HCT116 (cell line): Measurements from ENCODE around the gene TBX20. TPM values are rescaled to one million over a fixed set of nuclear protein-coding genes. Genes with fewer than 3 reads are reported as not detected.

Source experiments
- ATAC-seq: fragments of 200-7000 bp; cut with Tn5 transposase; 2 replicates; pipeline ENCODE4 v1.9.1; 2020; ENCODE audit warnings: mild to moderate bottlenecking, moderate library complexity
- BruUV-seq: library from RNA; stranded (reverse); fragments of 400-500 nt; replicated peaks from 2 replicates; lab custom pipeline; 2021; lab: Mats Ljungman, UMichigan
- CTCF ChIA-PET: fragments of 300-600 bp; sonication (Branson Sonifier 250); formaldehyde crosslinking; loops from one replicate; lab custom pipeline; 2021; ENCODE audit warnings: antibody characterized with exemption; lab: Charles Lee
- POLR2A ChIA-PET: fragments of 300-600, 350-600 bp; sonication (Branson Sonifier 250); formaldehyde crosslinking; loops from one replicate; lab custom pipeline; 2021; ENCODE audit warnings: antibody characterized with exemption; lab: Charles Lee
- RAD21 ChIA-PET, 2 experiments: fragments of 300-600 bp; sonication (Branson Sonifier 250); formaldehyde crosslinking; loops; one replicate each; lab custom pipeline; 2023; ENCODE audit warnings: low total read pairs in 2 of 2; ENCODE audit not compliant: uncharacterized antibody in 2 of 2, unreplicated experiment in 2 of 2, low non-redundant PET in 1 of 2; lab: Charles Lee
- DNase-seq: peaks from one replicate; pipeline ENCODE4 v3.0.0-alpha.2; 2010; ENCODE audit warnings: low read depth, low spot score
- H2AFZ ChIP-seq: fragments of 200-600 bp; shearing (Covaris generic), sonication (generic); 2 replicates; pipeline ENCODE4 v1.6.1; 2017; ENCODE audit warnings: low read depth, mixed run types, mixed read lengths, antibody characterized with exemption, low read length; ENCODE audit not compliant: poor library complexity, severe bottlenecking
- H3K27ac ChIP-seq: 2 replicates; pipeline ENCODE4 v1.5.1; 2012; ENCODE audit warnings: low read depth, low read length
- H3K27me3 ChIP-seq: fragments of 200-600 bp; sonication (generic); 2 replicates; pipeline ENCODE4 v1.6.1; 2016; ENCODE audit warnings: mixed run types, low read length, mixed read lengths; ENCODE audit not compliant: insufficient read depth
- H3K36me3 ChIP-seq, 2 experiments: fragments of 200-500 bp in 1 of 2; fragments of 200-600 bp in 1 of 2; sonication (Bioruptor generic) in 1 of 2; sonication (generic) in 1 of 2; 2 replicates each; pipeline versions ENCODE4 v1.5.1 to v1.6.1; 2014 to 2016; ENCODE audit warnings: low read length in 2 of 2, inconsistent platforms in 1 of 2, mixed read lengths in 1 of 2, mixed run types in 1 of 2; ENCODE audit not compliant: insufficient read depth in 2 of 2, control insufficient read depth in 1 of 2
- H3K4me1 ChIP-seq, 2 experiments: fragments of 200-600 bp in 1 of 2; sonication (generic) in 1 of 2; 2 replicates each; pipeline versions ENCODE4 v1.5.1 to v1.6.1; 2012 to 2017; ENCODE audit warnings: low read length in 2 of 2, inconsistent platforms in 1 of 2, mild to moderate bottlenecking in 1 of 2, mixed read lengths in 1 of 2, mixed run types in 1 of 2, moderate library complexity in 1 of 2; ENCODE audit not compliant: insufficient read depth in 2 of 2, control insufficient read depth in 1 of 2
- H3K4me2 ChIP-seq: fragments of 200-600 bp; sonication (generic); 2 replicates; pipeline ENCODE4 v1.6.1; 2017; ENCODE audit warnings: mixed run types, low read length, mixed read lengths
- H3K4me3 ChIP-seq, 2 experiments: fragments of 200-600 bp in 1 of 2; sonication (generic) in 1 of 2; replicated peaks in 1 of 2; 2 replicates each; pipeline ENCODE4 v1.5.1; 2011 to 2016; ENCODE audit warnings: low read length in 2 of 2, control low read depth in 1 of 2, low read depth in 1 of 2, mild to moderate bottlenecking in 1 of 2, mixed read lengths in 1 of 2, mixed run types in 1 of 2
- H3K79me2 ChIP-seq: fragments of 200-600 bp; sonication (generic); 2 replicates; pipeline ENCODE4 v1.6.1; 2017; ENCODE audit warnings: mild to moderate bottlenecking, mixed run types, low read length, moderate library complexity, mixed read lengths; ENCODE audit not compliant: insufficient read depth
- H3K9ac ChIP-seq: fragments of 200-600 bp; sonication (generic); 2 replicates; pipeline ENCODE4 v1.6.1; 2016; ENCODE audit warnings: low read length, mixed read lengths
- H3K9me2 ChIP-seq: fragments of 200-600 bp; sonication (generic), shearing (Covaris generic); 2 replicates; pipeline ENCODE4 v1.6.1; 2017; ENCODE audit warnings: mixed run types, mild to moderate bottlenecking, moderate library complexity; ENCODE audit not compliant: insufficient read depth
- H3K9me3 ChIP-seq, 2 experiments: fragments of 200-500 bp in 1 of 2; fragments of 200-600 bp in 1 of 2; sonication (Bioruptor generic) in 1 of 2; sonication (generic) in 1 of 2; 2 replicates each; pipeline ENCODE4 v1.6.1; 2014 to 2017; ENCODE audit warnings: low read length in 2 of 2, mixed read lengths in 2 of 2, inconsistent platforms in 1 of 2, low read depth in 1 of 2, mild to moderate bottlenecking in 1 of 2, mixed run types in 1 of 2, moderate library complexity in 1 of 2; ENCODE audit not compliant: control insufficient read depth in 1 of 2, insufficient read depth in 1 of 2
- H4K20me1 ChIP-seq: fragments of 200-600 bp; sonication (generic), shearing (Covaris generic); 2 replicates; pipeline ENCODE4 v1.6.1; 2017; ENCODE audit warnings: mixed run types, mild to moderate bottlenecking, moderate library complexity; ENCODE audit not compliant: insufficient read depth
- ATF3 ChIP-seq: IDR thresholded peaks from 2 replicates; pipeline ENCODE4 v1.6.1; 2012
- CBX3 ChIP-seq: IDR thresholded peaks from 2 replicates; pipeline ENCODE4 v1.6.1; 2012; ENCODE audit warnings: low read depth
- CEBPB ChIP-seq: IDR thresholded peaks from 2 replicates; pipeline ENCODE4 v1.6.1; 2012; ENCODE audit warnings: low read depth
- ELF1 ChIP-seq: IDR thresholded peaks from 2 replicates; pipeline ENCODE4 v1.6.1; 2012; ENCODE audit warnings: low read depth, borderline replicate concordance
- EZH2 ChIP-seq: fragments of 200-600 bp; sonication (generic); IDR thresholded peaks from 2 replicates; pipeline ENCODE4 v1.6.1; 2017; ENCODE audit warnings: antibody characterized with exemption, mixed run types
- EZH2phosphoT487 ChIP-seq: fragments of 200-600 bp; IDR thresholded peaks from 2 replicates; pipeline ENCODE4 v1.6.1; 2018; ENCODE audit warnings: antibody characterized with exemption, borderline replicate concordance
- FOSL1 ChIP-seq: IDR thresholded peaks from 2 replicates; pipeline ENCODE4 v1.6.1; 2012; ENCODE audit warnings: low read depth
- JUND ChIP-seq: IDR thresholded peaks from 2 replicates; pipeline ENCODE4 v1.6.1; 2012
- MAX ChIP-seq: IDR thresholded peaks from 2 replicates; pipeline ENCODE4 v1.6.1; 2012
- POLR2A ChIP-seq: IDR thresholded peaks from 2 replicates; pipeline ENCODE4 v1.7.0; 2011; ENCODE audit warnings: borderline replicate concordance; ENCODE audit not compliant: insufficient read depth, insufficient read length; ENCODE audit errors: extremely low read depth
- RAD21 ChIP-seq: IDR thresholded peaks from 2 replicates; pipeline ENCODE4 v1.6.1; 2012; ENCODE audit warnings: low read depth, mild to moderate bottlenecking
- SIN3A ChIP-seq: IDR thresholded peaks from 2 replicates; pipeline ENCODE4 v1.6.1; 2012; ENCODE audit warnings: low read depth
- SP1 ChIP-seq: IDR thresholded peaks from 2 replicates; pipeline ENCODE4 v1.6.1; 2012; ENCODE audit warnings: low read depth
- SRF ChIP-seq: IDR thresholded peaks from 2 replicates; pipeline ENCODE4 v1.6.1; 2012; ENCODE audit warnings: low read depth
- TCF7L2 ChIP-seq: IDR thresholded peaks from 2 replicates; pipeline ENCODE4 v1.7.0; 2011; ENCODE audit warnings: borderline replicate concordance, inconsistent platforms; ENCODE audit not compliant: insufficient read depth, insufficient read length; ENCODE audit errors: extremely low read depth
- YY1 ChIP-seq: IDR thresholded peaks from 2 replicates; pipeline ENCODE4 v1.6.1; 2011; ENCODE audit warnings: low read length, low read depth, moderate library complexity, mild to moderate bottlenecking; ENCODE audit not compliant: insufficient replicate concordance; ENCODE audit errors: extremely low read depth
- intact Hi-C: fragments of 100-400 bp; cut with micrococcal nuclease; formaldehyde crosslinking; loops from 2 replicates; pipeline ENCODE4 v1.10.0; 2022
- total RNA-seq: library from RNA; stranded (reverse); gene quantifications from one replicate; pipeline ENCODE4 v1.2.1, GENCODE V29; 2021; ENCODE audit not compliant: unreplicated experiment

TBX20 gene
- total RNA-seq, 1 experiment from 2014 or later, result not detected

DNA sequence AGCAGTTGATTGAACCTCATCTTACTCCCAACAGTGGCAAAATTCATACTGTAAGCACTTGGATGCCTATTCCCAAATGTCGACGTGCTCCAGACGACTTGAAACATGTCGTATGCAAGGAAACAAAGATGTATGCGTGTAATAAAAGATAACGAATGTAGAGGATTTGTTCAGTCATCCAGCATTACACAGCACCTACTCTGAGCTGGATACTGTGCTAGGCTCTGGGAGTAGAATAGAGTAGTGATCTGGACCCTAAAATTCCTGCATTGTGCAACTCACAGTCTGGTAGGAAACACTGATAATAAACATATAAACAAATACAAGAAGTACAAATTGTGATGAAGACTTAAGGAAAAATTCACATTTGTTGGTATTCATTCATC is 5.6 kb upstream of the TBX20 start:
- intact Hi-C loops, result no loop called here
- Histone ChIP-seq H2AFZ (no peak overlapping the region), H3K27me3 (no peaks in the 10 kb centered on the region), H3K79me2 (no peaks in the 10 kb centered on the region), H3K36me3 (no peaks in the 10 kb centered on the region), H3K9me3 (no peaks in the 10 kb centered on the region), H3K9me2 (no peaks in the 10 kb centered on the region), H4K20me1 (no peaks in the 10 kb centered on the region), H3K4me3 (no peak overlapping the region), H3K4me1 (no peaks in the 10 kb centered on the region), H3K9ac (no peak overlapping the region), H3K27ac (no peak overlapping the region), H3K4me2 (no peak overlapping the region)
- DNase-seq (no peak), ATAC-seq (no peak)
- TF ChIP-seq YY1, result no peak
- no peak for TF ChIP-seq EZH2phosphoT487
- TF ChIP-seq RAD21, result no peak
- TF ChIP-seq MAX, result no peak
- no peak for TF ChIP-seq ATF3
- no peak for TF ChIP-seq JUND
- no peak for TF ChIP-seq CBX3
- no peak for TF ChIP-seq ELF1
- no peak for TF ChIP-seq FOSL1
- no peak for TF ChIP-seq POLR2A
- no peak for TF ChIP-seq SP1
- TF ChIP-seq TCF7L2, result no peak
- no peak for TF ChIP-seq SRF
- no peak for TF ChIP-seq EZH2
- no peak for TF ChIP-seq CEBPB
- no peak for TF ChIP-seq SIN3A
- no TSS peak for BruUV-seq
- POLR2A ChIA-PET, result no interaction called here
- CTCF ChIA-PET, result no interaction called here
- RAD21 ChIA-PET, result no interaction called here
